GM18868 (cell line): ENCODE data around the gene AP4S1.

Experiments
- ATAC-seq: cut with Tn5 transposase; IDR thresholded peaks from one replicate; pipeline ENCODE4 v1.9.1; 2021; ENCODE audit warnings: mild to moderate bottlenecking, moderate library complexity; ENCODE audit not compliant: unreplicated experiment

Gene AP4S1, protein sequence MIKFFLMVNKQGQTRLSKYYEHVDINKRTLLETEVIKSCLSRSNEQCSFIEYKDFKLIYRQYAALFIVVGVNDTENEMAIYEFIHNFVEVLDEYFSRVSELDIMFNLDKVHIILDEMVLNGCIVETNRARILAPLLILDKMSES

DNA sequence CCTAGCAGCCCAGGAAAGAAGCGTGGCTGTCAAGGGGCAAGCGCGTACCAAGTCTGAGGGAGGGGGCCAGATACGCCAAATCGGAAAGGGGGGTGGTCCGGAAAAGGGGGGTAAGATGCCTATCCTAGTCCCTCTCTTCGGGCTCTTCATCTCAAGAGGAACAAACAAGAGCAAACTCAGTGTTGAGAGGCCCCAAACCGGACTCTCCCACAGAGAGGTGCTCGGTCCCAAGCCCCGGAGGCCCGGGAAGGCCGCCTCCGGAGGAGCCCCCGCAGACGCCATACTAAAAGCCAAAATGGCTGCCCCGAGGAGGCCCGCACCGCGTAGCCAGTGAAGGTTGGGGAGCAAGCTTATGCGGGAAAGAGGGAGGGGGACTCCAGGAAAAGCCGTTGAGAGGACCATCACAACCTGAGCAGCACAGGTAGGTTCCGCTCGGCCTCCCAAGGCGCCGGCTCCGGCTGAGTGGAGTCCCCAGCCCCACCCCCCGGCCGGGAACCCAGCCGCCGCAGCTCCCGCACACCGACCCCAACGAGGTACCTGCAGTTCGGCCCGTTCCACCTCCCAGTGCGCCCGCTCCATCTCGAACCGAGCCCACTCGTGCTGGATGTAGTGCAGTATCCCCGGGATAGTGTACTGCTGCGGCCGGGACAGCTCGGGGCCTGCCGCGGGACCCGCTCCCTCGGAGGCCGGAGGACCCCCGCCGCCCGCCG lies at the start of gene AP4S1:
Gene AP4S1, plus strand, starts transcription at position 283 of the 710 bp plus-strand sequence. CDS start 40,548 bp downstream, outside the sequence.
- peak; percentile 25 for ATAC-seq

DNA sequence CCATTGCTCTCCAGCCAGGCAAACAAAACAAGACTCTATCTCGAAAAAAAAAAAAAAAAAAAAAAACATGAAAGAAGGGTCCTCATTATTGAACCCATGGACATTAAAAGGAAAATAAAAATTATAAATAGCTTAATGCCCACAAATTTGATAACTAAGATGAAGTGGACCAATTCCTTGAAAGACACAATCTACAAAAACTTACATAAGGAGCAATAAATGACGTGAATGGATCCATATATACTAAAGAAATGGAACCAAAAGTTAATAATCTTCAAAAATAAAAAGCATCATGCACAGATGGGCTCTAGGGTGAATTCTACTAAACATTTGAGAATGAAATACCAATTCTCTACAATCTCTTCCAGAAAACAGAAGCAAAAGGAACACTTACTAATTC lies 47.7 kb upstream of the AP4S1 start:
- ATAC-seq: no peak

DNA sequence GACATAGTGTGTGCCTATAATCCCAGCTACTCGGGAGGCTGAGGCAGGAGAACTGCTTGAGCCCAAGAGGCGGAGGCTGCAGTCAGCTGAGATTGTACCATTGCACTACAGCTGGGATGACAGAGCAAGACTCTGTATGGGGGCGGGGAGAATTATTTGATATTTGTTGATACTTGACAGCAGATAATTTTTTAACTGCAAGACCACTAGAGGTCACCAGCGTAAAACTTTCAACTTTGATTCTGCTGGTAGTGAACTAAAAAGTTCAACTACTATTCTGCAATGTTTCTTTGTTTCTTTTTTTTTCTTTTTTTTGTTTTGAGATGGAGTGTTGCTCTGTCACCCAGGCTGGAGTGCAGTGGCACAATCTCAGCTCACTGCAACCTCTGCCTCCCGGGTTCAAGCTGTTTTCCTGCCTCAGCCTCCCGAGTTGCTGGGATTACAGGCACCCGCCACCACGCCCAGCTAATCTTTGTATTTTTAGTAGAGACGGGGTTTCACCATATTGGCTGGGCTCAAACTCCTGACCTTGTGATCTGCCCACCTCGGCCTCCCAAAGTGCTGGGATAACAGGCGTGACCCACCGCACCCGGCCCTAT lies 45.2 kb upstream of the AP4S1 start:
- ATAC-seq: peak; percentile 54

DNA sequence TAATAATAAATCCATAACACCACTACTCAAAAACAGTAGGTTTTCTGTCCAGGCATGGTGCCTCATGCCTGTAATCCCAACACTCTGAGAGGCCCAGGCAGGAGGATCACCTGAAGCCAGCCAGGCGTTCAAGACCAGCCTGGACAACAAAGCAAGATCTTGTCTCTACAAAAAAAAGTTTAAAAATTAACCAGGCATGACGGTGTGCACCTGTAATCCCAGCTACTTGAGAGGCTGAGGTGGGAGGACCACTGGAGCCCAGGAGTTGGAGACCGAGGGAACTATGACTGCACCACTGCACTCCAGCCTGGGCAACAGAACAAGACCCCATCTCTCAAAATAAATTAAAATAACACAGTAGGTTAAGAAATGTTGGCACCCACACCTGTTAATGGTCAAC lies 44.5 kb upstream of the AP4S1 start:
- no peak for ATAC-seq

DNA sequence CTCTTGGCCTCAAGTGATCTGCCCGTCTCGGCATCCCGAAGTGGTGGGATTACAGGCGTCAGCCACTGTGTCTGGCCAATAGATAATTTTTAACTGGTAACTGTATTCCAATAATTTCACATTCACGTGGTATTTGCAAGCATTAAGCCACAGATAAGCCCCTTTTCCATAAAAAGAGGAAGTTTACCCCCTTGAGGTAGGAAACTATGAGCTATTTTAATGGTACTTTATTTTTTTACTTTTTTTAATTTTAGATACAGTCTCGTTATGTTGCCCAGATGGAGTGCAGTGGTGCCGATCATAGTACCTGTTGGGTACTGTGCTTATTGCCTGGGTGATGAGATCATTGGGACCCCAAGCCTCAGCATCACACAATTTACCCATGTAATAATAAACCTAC lies 42.9 kb upstream of the AP4S1 start:
- ATAC-seq: no peak

DNA sequence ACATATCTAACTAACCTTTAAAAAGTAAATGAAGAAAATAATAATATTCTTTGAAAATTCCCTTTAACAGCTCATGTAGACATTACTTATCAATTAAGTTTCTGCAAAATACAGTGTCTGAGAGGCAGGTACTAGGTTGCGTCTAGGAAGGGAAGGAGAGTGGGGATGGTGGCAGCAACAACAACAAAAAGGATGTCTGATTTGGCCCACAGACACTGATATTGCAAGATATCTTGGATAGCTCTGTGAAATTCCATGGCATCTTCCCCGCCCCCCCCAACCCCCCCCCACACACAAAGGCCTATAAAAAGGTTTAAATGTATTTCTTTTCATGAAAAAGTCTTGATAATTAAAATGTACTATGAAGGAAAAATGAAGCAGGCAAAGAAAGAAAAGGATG lies 41.6 kb upstream of the AP4S1 start:
- ATAC-seq: no peak

DNA sequence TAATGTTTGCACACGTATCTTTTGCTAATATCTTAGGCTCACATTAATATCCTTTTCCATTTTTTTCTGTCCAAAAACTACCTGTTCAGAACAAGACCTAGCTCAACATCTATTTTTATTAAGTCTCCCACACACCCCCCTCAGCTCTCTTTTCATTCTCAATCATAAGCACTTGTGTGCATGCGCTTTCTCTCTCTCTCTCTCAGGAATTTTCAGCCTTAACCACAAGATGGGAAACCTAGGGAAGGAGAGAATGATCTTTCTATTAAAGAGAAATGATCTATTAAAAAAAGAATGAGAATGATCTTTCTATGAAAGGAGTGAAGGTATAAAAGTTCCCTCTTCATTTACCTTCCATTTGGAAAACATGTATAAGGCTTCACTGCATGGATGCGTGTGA lies 39.7 kb upstream of the AP4S1 start:
- no peak for ATAC-seq

DNA sequence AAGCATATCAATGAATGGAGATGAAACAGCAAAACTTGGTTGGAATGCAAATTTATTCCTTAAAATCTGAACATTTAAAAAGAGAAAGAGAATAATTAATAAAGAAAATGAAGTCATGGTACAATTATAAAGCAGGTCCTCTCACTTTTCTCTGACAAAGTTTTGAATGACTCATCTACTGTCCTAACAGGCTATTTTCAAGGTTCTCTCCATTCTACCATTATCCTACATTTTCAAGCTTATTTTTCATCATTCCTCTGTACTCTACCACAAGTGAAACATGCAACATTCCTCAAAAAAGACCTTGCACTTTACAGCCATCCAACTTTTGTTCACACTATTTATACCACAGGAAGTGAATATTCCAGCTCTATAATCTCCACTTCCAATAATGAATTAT lies 36.9 kb upstream of the AP4S1 start:
- ATAC-seq: no peak

DNA sequence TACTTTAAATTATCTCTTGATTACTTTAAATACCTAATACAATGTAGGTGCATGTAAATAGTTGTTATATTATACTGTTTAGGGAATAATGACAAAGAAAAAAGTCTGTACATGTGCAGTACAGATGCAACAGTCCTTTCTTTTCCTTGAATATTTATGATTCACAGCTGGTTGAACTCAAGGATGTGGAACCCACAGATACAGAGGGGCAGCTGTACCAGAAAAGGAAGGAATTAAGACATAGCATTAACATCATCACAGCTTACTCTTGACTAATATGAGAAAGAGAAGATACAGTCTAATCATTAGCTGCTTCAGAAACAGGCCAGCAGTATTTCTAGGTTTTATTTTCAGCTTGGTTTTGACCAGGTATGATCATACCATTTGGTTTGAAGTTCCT lies 34.7 kb upstream of the AP4S1 start:
- no peak for ATAC-seq

DNA sequence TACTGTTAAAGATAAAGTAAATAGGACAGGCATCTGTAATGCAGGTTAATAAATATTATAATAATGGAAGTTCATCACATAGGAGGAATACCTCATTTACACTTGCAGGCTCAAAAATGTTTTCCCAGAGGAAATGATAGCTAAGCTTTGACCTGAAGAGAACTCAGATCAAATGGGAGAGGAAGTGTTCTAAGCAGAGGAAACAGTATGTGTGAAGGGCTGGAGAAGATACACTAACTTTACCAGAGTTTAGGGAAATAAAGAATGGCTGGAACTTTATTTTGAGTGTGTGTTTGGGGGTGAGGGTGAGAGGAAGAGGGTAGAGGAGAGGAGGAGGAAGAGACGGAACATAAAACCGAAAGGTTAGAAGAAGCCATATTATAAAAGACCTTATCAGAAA lies 34.0 kb upstream of the AP4S1 start:
- no peak for ATAC-seq

DNA sequence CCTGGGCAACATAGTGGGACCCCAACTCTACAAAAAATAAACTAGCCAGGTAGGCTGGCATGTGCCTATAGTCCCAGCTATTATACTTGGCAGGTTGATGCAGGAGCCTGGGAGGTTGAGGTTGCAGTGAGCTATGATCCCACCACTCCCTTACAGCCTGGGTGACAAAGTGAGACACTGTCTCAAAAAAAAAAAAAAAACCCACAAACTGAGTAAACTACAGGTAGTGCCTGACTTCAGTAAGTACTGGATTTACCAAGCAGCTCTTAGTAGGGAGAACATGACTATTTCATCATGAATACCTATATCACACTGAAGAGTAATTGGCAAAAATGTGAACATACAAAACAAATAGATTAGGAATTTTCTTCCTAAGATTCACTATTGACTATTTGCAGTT lies 32.4 kb upstream of the AP4S1 start:
- no peak for ATAC-seq

DNA sequence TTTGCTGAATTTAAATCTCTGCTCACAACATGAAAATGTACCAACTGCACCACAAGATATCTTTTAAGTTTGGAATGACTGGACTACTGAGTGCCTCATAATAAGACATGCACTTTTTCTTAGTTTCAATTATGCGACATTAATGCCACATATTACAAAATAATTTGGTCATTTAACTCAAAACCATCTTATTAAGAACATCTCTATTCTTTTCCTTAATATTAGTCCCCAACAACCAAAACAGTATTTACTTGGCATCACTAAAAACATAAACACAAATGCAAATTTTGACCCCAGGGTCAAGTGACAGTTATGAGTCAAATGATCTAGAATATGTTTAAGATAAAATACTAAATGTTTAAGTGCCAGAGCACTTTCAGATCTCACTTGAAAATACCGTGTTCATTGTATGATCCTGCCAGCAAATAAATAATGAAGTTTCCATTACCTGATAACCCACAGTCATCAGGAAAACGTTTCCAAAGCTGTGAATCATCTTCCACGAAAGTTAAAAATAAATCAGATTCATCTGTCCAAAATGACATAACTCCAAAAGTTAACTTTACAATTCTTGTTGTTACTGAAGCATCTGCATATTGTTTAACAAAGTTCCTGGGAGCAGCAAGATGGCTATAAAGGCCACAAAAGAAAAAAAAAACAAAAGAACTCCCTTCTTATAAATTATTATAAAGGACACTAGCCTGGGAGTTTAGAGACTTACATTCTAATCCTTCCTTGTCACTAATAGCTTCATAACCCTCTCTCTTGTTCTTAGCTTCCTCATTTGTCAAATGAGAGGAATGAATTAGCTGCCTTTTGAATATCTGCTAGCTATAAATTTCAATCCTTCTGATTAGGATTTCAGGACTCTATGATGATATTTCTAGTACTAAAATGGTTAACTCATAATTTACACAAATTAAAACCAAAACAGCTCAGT lies 30.5 kb upstream of the AP4S1 start:
- ATAC-seq: peak; percentile 85

DNA sequence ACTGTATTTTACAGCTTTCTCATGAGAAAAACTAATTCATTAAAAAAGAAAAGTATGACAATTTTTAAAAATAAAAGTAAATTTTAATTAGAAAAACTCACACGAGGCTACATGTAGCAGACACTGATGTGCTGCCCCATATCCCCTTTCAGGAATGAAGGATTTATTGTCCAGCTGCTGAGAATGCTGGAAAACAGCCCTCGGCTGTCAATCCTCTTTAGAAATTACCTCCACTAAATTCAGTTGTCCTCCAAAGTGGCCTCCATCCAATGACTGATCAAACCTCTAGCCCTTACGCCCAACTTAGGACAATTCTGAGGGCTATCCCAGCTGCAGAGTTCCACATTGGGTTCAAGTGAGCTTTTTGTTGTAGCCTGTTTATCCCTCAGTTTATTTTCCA lies 29.8 kb upstream of the AP4S1 start:
- no peak for ATAC-seq

DNA sequence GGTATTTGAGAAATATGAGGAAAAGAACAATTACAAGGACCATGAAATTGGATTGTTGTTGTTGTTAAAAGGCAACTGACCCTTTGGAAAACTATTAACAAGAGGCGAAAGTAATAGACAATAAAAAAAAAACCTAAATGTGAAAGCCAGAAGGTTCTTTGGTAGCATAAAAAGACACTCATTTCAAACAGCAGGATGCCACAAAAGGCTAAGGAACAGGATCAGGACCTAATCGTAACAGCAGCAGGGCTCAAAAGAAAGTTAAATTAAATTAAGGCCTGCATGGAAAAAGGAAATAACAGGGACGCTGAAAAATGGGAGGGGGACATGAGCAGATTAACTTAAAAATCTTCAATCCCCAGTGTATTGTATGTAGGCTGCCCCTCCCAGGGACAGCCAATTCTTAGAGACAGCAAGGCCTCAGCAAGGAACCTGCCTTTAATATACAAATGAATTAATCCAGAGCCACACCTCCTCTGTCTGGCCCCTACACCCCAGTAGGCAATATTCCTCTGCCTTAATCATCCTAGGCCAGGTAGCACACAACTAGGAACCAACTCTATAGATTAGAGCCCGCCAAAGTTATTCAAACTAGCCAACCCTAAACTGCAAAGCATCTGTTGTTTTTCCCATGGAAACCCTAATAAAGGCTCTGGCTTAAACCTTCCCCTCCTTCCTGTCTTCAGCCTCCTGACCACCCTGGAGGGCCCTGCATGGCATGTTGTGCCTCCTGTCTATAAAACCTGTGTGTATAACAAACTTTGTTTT lies 28.4 kb upstream of the AP4S1 start:
- no peak for ATAC-seq

DNA sequence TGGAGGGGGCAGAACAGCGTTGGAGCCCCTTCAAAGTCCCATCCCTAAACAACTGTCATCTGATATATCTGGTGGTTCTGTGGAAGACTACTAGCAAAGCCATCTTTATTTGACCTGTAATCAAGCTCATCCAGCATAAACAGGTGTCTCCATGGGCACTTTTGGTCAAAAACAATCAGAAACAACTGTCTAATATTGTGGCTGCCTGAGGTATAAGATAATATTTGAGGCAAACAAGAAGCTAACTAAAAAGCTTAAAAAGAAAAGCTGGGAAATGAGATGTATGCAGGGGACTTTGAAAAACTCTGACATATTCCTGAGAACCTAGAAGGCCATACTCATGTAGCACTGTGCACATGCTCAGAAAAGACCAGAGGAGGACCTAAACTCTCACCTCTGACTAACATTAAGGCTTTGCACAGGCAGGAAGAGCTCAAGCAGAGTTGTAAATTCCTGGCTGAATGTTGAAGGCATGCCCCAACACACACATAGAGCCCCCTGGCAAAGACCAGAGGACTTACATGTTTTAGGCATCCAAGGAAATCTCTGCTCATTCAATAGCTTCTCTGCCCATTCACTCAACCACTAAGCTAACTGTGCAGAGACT lies 27.2 kb upstream of the AP4S1 start:
- ATAC-seq: no peak

DNA sequence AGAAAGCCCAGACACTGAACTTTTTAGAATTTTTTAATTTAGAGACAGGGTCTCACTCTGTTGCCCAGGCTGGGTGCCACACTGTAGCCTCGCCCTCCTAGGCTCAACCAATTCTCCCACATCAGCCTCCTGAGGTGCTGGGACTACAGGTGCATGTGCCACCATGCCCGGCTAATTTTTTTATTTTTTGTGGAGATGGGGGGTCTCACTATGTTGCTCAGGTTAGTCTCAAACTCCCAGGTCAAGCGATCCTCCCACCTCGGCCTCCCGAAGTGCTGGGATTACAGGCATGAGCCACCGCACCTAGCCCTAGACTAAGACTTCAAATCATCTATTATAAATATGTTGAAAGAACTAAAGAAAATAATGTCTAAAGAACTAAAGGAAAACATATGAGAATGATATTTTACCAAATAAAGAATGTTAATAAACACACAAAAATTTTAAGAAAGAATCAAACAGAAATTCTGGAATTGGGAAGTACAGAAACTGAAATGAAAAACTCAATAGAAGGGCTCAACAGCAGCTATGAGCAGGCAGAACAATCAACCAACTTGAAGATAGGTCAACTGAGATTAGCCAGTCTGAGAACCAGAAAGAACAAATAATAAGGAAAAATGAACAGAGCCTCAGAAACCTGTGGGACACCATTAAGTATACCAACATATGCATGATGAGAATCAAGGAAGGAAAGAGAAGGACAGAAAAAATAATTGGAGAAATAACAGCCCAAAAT lies 26.2 kb upstream of the AP4S1 start:
- no peak for ATAC-seq

DNA sequence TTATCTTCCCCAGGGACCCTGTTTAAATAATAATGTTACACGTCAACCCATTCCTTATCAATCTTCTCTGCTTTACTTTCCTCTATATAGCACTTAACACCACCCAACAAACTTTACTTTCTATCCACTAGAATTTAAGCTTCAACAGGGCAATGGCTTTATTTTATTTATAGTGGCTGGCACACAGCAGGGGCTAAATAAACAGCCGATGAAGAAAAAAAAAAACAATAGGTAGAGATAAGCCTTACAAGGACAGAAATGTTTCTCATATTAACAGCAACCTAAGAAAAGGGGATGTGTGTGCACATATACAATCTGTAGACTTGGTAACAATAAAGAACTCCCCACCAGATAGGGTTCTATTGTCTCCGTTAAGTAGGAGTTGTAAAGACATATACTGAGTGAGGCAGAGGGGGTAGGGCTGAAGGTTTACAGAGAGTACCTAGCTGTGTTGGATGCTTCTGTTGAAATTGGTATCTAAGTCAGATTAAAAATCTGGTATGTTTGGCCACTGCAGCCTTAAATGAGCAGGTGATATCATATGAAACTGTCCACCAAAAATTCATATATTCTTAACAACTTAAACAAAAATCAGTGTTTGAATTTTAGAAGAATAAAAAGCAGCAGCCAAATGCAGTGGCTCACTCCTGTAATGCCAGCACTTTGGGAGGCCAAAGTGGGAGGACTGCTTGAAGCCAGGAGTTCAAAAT lies 24.7 kb upstream of the AP4S1 start:
- no peak for ATAC-seq

DNA sequence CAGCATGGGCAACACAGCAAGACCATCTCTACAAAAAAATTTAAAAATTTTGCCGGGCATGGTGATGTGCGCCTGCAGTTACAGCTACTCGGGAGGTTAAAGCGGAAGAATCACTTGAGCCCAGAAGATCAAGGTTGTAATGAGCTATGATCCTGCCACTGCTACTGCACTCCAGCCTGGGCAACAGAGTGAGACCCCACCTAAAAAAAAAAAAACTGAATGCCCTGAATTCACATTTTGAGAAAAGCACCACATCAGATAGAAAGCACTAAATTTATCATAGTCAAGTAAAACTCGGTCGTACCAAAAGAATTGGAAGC lies 24.1 kb upstream of the AP4S1 start:
- no peak for ATAC-seq

DNA sequence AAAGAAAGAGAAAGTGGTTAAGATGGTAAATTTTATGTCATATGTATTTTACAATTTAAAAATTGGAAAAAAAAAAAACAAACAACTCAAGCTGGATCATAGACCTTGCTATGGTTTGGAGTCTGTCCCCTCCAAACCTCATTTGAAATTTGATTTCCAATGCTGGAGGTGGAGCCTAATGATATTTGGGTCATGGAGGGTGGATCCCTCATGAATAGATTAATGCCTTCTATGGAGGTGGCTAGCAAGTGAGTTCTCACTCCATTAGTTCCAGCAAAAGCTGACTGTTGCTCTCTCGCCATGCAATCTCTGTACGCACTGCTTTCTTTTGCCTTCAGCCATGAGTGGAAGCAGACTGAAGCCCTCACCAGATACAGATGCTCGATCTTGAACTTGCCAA lies 22.2 kb upstream of the AP4S1 start:
- ATAC-seq: no peak
